CD14-positive monocyte (primary cell): ENCODE measurements around the gene PTEN. TPM values are rescaled to one million over a fixed set of nuclear protein-coding genes. Genes with fewer than 3 reads are reported as not detected.

Experiments
- DNase-seq, 3 donors: peaks; one replicate each; pipeline ENCODE4 v3.0.0-alpha.2; 2011 to 2022
- H2AFZ ChIP-seq: 2 replicates; pipeline ENCODE4 v1.6.0; 2012; ENCODE audit warnings: mild to moderate bottlenecking, low read depth, low read length, inconsistent platforms; ENCODE audit not compliant: insufficient read depth, poor library complexity, severe bottlenecking
- H3K27ac ChIP-seq, 2 donors: 1 replicate in 1 of 2; 2 replicates in 1 of 2; pipeline ENCODE4 v1.5.1; 2012 to 2013; ENCODE audit warnings: low read length in 2 of 2, control low read depth in 1 of 2, inconsistent platforms in 1 of 2, low read depth in 1 of 2, mild to moderate bottlenecking in 1 of 2
- H3K27me3 ChIP-seq, 2 donors: one replicate each; pipeline versions ENCODE4 v1.6.0 to v1.6.1; 2011 to 2013; ENCODE audit warnings: low read length in 2 of 2; ENCODE audit not compliant: control insufficient read depth in 2 of 2, insufficient read depth in 2 of 2
- H3K36me3 ChIP-seq, 2 donors: replicated peaks in 1 of 2; 1 replicate in 1 of 2; 2 replicates in 1 of 2; pipeline versions ENCODE4 v1.5.1 to v1.6.1; 2012 to 2013; ENCODE audit warnings: low read length in 2 of 2, control low read depth in 1 of 2, inconsistent platforms in 1 of 2, mild to moderate bottlenecking in 1 of 2; ENCODE audit not compliant: insufficient read depth in 2 of 2, control insufficient read depth in 1 of 2
- H3K4me1 ChIP-seq, 2 donors: 1 replicate in 1 of 2; 2 replicates in 1 of 2; pipeline versions ENCODE4 v1.5.1 to v1.6.1; 2012 to 2013; ENCODE audit warnings: low read length in 2 of 2, control low read depth in 1 of 2, inconsistent platforms in 1 of 2, mild to moderate bottlenecking in 1 of 2, moderate library complexity in 1 of 2; ENCODE audit not compliant: insufficient read depth in 2 of 2, control insufficient read depth in 1 of 2
- H3K4me2 ChIP-seq: replicated peaks from 2 replicates; pipeline ENCODE3; 2012; ENCODE audit warnings: low read length, moderate library complexity, mild to moderate bottlenecking; ENCODE audit not compliant: poor library complexity, severe bottlenecking; ENCODE audit errors: extremely low read depth
- H3K4me3 ChIP-seq, 3 experiments: fragments of 200-600 bp in 1 of 3; sonication (generic) in 1 of 3; replicated peaks in 1 of 3; 1 replicate in 2 of 3; 2 replicates in 1 of 3; pipeline ENCODE4 v1.5.1; 2011 to 2013; ENCODE audit warnings: low read length in 3 of 3, mild to moderate bottlenecking in 3 of 3, control low read depth in 2 of 3, low read depth in 2 of 3, inconsistent platforms in 1 of 3, moderate library complexity in 1 of 3
- H3K79me2 ChIP-seq: 2 replicates; pipeline ENCODE4 v1.6.0; 2012; ENCODE audit warnings: mild to moderate bottlenecking, control low read depth, inconsistent platforms, low read length, moderate library complexity; ENCODE audit not compliant: insufficient read depth
- H3K9ac ChIP-seq: 2 replicates; pipeline ENCODE4 v1.6.0; 2017; ENCODE audit warnings: low read length, mild to moderate bottlenecking; ENCODE audit not compliant: insufficient read depth, poor library complexity, severe bottlenecking
- H3K9me3 ChIP-seq, 2 donors: replicated peaks in 1 of 2; 1 replicate in 1 of 2; 2 replicates in 1 of 2; pipeline versions ENCODE4 v1.5.1 to v1.6.1; 2012 to 2013; ENCODE audit warnings: low read length in 2 of 2, control low read depth in 1 of 2; ENCODE audit not compliant: control insufficient read depth in 1 of 2, insufficient read depth in 1 of 2
- H4K20me1 ChIP-seq: 2 replicates; pipeline ENCODE4 v1.6.0; 2012; ENCODE audit warnings: mild to moderate bottlenecking, low read length, control low read depth, moderate library complexity; ENCODE audit not compliant: insufficient read depth
- H3K27ac Mint-ChIP-seq, 7 donors: one replicate each; pipeline ENCODE4 v1.8.0; 2020; ENCODE audit warnings: mild to moderate bottlenecking in 7 of 7, mixed read lengths in 7 of 7, moderate library complexity in 6 of 7, inconsistent platforms in 2 of 7
- H3K27me3 Mint-ChIP-seq, 3 donors: one replicate each; pipeline ENCODE4 v1.8.0; 2021 to 2022; ENCODE audit warnings: low read depth in 3 of 3, mild to moderate bottlenecking in 3 of 3, mixed read lengths in 3 of 3, moderate library complexity in 3 of 3, inconsistent platforms in 1 of 3
- H3K36me3 Mint-ChIP-seq, 2 donors: one replicate each; pipeline ENCODE4 v1.8.0; 2020; ENCODE audit warnings: mixed read lengths in 2 of 2, inconsistent platforms in 1 of 2, mild to moderate bottlenecking in 1 of 2
- H3K4me1 Mint-ChIP-seq: one replicate; pipeline ENCODE4 v1.8.0; 2020; ENCODE audit warnings: mild to moderate bottlenecking, mixed read lengths
- H3K4me3 Mint-ChIP-seq, 2 donors: one replicate each; pipeline ENCODE4 v1.8.0; 2020; ENCODE audit warnings: mild to moderate bottlenecking in 2 of 2, mixed read lengths in 2 of 2, moderate library complexity in 1 of 2
- H3K9me3 Mint-ChIP-seq, 7 donors: one replicate each; pipeline ENCODE4 v1.8.0; 2020 to 2022; ENCODE audit warnings: mixed read lengths in 7 of 7, mild to moderate bottlenecking in 6 of 7, moderate library complexity in 6 of 7, inconsistent platforms in 2 of 7
- WGBS: methylation state at CpG from one replicate; pipeline ENCODE4 v1.1.5; 2013; ENCODE audit warnings: missing lambda C conversion rate; ENCODE audit not compliant: insufficient coverage; 5-methylcytosine and 5-hydroxymethylcytosine counted together
- intact Hi-C, 2 donors: fragments of 100-400 bp; cut with micrococcal nuclease; formaldehyde crosslinking; loops; one replicate each; pipeline versions ENCODE4 v1.15.0 to v1.15.1; 2023
- polyA plus RNA-seq, 3 donors: library from polyadenylated mRNA; depleted of rRNA in 1 of 3; unstranded in 2 of 3; stranded (reverse) in 1 of 3; fragments of 300-500 nt in 2 of 3; fragments of >200 nt in 1 of 3; fragmentation: Illumina TruSeq in 2 of 3; gene quantifications; 1 replicate in 2 of 3; 2 replicates in 1 of 3; pipeline ENCODE4 v1.2.3, GENCODE V29; 2012 to 2021
- TF ChIP-seq, protein P1 (sequence below): fragments of 200-600 bp; IDR thresholded peaks from one replicate; pipeline ENCODE4 v1.8.0; 2022; ENCODE audit warnings: antibody characterized with exemption, mild to moderate bottlenecking

Gene PTEN
- polyA plus RNA-seq, 3 donors = 30.5 to 57.6 (median 37.7) TPM

DNA sequence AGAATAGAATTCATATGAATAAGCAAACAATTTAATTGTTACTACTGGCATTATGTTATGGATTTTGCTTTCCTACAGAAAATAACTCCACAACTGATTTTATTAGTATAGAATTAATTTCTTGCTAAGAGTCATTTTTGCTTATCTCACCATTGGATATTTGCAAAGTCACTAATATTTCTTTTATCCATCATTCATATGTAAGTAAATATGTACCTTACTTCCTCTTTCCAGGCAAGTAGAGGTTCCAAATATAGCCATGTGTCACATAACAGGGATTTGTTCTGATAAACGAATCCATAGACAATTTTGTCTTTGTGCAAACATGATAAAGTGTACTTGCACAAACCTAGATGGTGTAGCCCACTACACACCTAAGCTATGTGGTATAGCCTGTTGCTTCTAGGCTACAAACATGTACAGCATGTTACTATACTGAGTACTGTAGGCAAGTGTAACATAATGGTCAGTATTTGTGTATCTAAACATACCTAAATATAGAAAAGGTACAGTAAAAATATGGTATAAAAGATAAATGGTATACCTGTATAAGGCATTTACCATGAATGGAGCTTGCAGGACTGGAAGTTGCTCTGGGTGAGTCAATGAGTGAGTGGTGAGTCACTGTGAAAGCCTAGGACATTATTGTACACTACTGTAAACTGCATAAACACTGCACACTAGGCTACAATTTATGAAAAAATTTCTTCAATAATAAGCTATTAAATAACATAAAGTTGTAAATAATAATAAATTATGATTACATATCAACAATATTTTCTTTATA lies 18.4 kb upstream of the PTEN start:
- no peak overlapping the region for H3K4me2 ChIP-seq
- peak in 1 of 3 donors; percentile 29 for DNase-seq
- H3K9ac ChIP-seq = no peak overlapping the region
- Mint-ChIP-seq H3K4me3 (no peak overlapping the region), H3K4me1 (peaks cover 4% of the 10 kb centered on the region), H3K27ac (no peak overlapping the region), H3K27me3 (peaks cover 0 to 1% (median 0%) of the 10 kb centered on the region in 3 donors), H3K36me3 (no peaks in the 10 kb centered on the region), H3K9me3 (no peaks in the 10 kb centered on the region)
- H2AFZ ChIP-seq = no peak overlapping the region
- no peak overlapping the region for H3K4me3 ChIP-seq
- TF ChIP-seq, protein P1, sequence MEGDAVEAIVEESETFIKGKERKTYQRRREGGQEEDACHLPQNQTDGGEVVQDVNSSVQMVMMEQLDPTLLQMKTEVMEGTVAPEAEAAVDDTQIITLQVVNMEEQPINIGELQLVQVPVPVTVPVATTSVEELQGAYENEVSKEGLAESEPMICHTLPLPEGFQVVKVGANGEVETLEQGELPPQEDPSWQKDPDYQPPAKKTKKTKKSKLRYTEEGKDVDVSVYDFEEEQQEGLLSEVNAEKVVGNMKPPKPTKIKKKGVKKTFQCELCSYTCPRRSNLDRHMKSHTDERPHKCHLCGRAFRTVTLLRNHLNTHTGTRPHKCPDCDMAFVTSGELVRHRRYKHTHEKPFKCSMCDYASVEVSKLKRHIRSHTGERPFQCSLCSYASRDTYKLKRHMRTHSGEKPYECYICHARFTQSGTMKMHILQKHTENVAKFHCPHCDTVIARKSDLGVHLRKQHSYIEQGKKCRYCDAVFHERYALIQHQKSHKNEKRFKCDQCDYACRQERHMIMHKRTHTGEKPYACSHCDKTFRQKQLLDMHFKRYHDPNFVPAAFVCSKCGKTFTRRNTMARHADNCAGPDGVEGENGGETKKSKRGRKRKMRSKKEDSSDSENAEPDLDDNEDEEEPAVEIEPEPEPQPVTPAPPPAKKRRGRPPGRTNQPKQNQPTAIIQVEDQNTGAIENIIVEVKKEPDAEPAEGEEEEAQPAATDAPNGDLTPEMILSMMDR = no peak
- no peak overlapping the region for H3K27ac ChIP-seq
- no peaks in the 10 kb centered on the region for H4K20me1 ChIP-seq
- intact Hi-C loops = no loop called here
- no peaks in the 10 kb centered on the region for H3K79me2 ChIP-seq
- H3K9me3 ChIP-seq = no peaks in the 10 kb centered on the region
- H3K36me3 ChIP-seq = no peaks in the 10 kb centered on the region
- WGBS = no CpG with 5 or more reads among the region's 1 CpG
- no peaks in the 10 kb centered on the region for H3K27me3 ChIP-seq
- no peaks in the 10 kb centered on the region for H3K4me1 ChIP-seq

- TF ChIP-seq, protein P1 = no peak
- DNase-seq = no peak
- H3K27ac Mint-ChIP-seq = no peak overlapping the region
- no peak overlapping the region for H3K4me2 ChIP-seq
- H2AFZ ChIP-seq = no peak overlapping the region
- peaks cover 4% of the 10 kb centered on the region for H3K4me1 Mint-ChIP-seq
- no peaks in the 10 kb centered on the region for H3K27me3 ChIP-seq
- H3K4me1 ChIP-seq = no peaks in the 10 kb centered on the region
- peaks cover 0 to 1% (median 0%) of the 10 kb centered on the region in 3 donors for H3K27me3 Mint-ChIP-seq
- no peaks in the 10 kb centered on the region for H3K36me3 ChIP-seq
- no peak overlapping the region for H3K4me3 Mint-ChIP-seq
- H3K79me2 ChIP-seq = no peaks in the 10 kb centered on the region
- H3K27ac ChIP-seq = no peak overlapping the region
- no peak overlapping the region for H3K9ac ChIP-seq
- intact Hi-C loops = no loop called here
- H3K9me3 Mint-ChIP-seq = no peaks in the 10 kb centered on the region
- WGBS = no CpG with 5 or more reads among the region's 3 CpGs
- H3K36me3 Mint-ChIP-seq = no peaks in the 10 kb centered on the region
- H3K4me3 ChIP-seq = no peak overlapping the region
- no peaks in the 10 kb centered on the region for H3K9me3 ChIP-seq
- H4K20me1 ChIP-seq = no peaks in the 10 kb centered on the region
These were observed 17.8 kb upstream of the PTEN start for GRCh38 chr10:87845624-87845998.
